Lower leg skin (tissue), 4 donors: ENCODE results near the gene OSBPL9. TPM values are rescaled to one million over a fixed set of nuclear protein-coding genes. Genes with fewer than 3 reads are reported as not detected.
"Not testable (repeated sequence)": the region's sequence is repeated elsewhere in the genome, so short reads cannot be mapped to it uniquely, and the experiment has no call there.

ENCODE experiments used
- DNase-seq, 2 donors: peaks; one replicate each; pipeline ENCODE4 v3.0.0-alpha.2; 2019; ENCODE audit warnings: low spot score in 2 of 2
- H3K4me3 ChIP-seq: fragments of 200-600 bp; sonication (generic); 2 replicates; pipeline ENCODE4 v1.5.1; 2017; ENCODE audit warnings: mild to moderate bottlenecking, low read depth; ENCODE audit not compliant: poor library complexity, severe bottlenecking
- POLR2A ChIP-seq, 2 donors: fragments of 450-650 bp; IDR thresholded peaks; one replicate each; pipeline ENCODE4 v1.6.1; 2016 to 2017; ENCODE audit warnings: antibody characterized with exemption in 2 of 2, mild to moderate bottlenecking in 1 of 2, moderate library complexity in 1 of 2
- WGBS, 2 donors: methylation state at CpG; one replicate each; pipeline ENCODE4 v1.1.5; 2018; 5-methylcytosine and 5-hydroxymethylcytosine counted together
- intact Hi-C: fragments of 100-400 bp; cut with DNase I; formaldehyde crosslinking; loops from one replicate; pipeline ENCODE4 v1.15.0; 2023; ENCODE audit warnings: low total_unique reads
- total RNA-seq, 4 donors: library from RNA; depleted of rRNA; stranded (reverse); fragments of >200 nt; gene quantifications; one replicate each; pipeline ENCODE4 v1.1.0, GENCODE V29; 2016
- TF ChIP-seq, protein P1 (sequence below), 3 donors: fragments of 450-650 bp; IDR thresholded peaks; one replicate each; pipeline ENCODE4 v1.5.1; 2016; ENCODE audit warnings: antibody characterized with exemption in 3 of 3, mild to moderate bottlenecking in 3 of 3, moderate library complexity in 2 of 3

OSBPL9 gene
- total RNA-seq, 4 donors from 2014 or later = 35.9 to 56.9 (median 46.9) TPM

DNA sequence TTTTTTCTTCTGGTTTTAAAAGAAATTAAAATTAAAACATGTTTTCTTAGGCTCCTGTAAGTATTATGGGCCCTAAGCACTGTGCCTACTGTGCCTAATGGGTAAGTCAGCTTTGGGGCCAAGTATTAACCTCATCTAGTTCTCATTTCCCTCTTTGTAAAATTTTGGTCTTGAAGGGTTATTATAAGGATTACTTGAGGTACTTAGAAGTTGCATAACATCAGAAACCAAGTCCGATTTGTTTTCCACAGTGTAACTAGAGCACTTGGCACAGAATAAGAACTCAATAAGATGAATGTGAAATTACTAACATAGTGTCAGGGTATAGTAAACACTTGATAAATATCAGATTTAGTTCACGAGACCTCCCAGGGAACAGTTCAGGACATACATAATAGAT is 16.4 kb upstream of the OSBPL9 start:
- H3K4me3 ChIP-seq = no peak overlapping the region
- TF ChIP-seq, protein P1, sequence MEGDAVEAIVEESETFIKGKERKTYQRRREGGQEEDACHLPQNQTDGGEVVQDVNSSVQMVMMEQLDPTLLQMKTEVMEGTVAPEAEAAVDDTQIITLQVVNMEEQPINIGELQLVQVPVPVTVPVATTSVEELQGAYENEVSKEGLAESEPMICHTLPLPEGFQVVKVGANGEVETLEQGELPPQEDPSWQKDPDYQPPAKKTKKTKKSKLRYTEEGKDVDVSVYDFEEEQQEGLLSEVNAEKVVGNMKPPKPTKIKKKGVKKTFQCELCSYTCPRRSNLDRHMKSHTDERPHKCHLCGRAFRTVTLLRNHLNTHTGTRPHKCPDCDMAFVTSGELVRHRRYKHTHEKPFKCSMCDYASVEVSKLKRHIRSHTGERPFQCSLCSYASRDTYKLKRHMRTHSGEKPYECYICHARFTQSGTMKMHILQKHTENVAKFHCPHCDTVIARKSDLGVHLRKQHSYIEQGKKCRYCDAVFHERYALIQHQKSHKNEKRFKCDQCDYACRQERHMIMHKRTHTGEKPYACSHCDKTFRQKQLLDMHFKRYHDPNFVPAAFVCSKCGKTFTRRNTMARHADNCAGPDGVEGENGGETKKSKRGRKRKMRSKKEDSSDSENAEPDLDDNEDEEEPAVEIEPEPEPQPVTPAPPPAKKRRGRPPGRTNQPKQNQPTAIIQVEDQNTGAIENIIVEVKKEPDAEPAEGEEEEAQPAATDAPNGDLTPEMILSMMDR (IDR thresholded peaks at IDR 0.05) = no peak
- TF ChIP-seq POLR2A (IDR thresholded peaks at IDR 0.05) = no peak
- WGBS, 2 donors = 65 to 67% methylated on average over 2 of the region's 2 CpGs

DNA sequence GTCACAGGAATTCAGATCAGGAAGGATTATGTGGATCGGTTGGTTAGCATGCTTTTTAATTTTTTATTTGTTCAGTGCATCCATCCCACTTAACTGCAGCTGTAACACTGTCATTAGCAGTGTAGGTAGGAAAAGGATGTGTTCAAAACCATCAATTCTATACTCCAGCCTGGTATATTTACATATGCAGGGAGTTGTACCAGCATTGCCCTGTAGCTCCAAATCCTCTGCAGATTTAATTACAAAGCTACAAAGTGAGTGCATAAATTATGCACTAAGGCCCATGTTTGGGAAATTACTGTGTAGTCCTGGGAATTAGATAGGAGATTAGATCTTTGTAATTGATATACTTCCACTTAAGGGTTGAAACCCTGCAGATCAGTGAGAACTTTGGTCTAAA is 15.9 kb upstream of the OSBPL9 start:
- TF ChIP-seq, protein P1 (IDR thresholded peaks at IDR 0.05) = no peak
- no peak for TF ChIP-seq POLR2A (IDR thresholded peaks at IDR 0.05)
- intact Hi-C loops = no loop called here
- no peak for DNase-seq
- no peak overlapping the region for H3K4me3 ChIP-seq
- WGBS, 2 donors = 68 to 87% methylated on average over 1 of the region's 1 CpG

More for the DNA sequence above, 16.4 kb upstream of the OSBPL9 start:
- intact Hi-C loops = no loop called here
- no peak for DNase-seq

GRCh38 chr1:51605961-51606723 is 10.8 kb upstream of the OSBPL9 start:
- intact Hi-C loops = no loop called here
- 82 to 84% methylated on average over 5 of the region's 5 CpGs for WGBS, 2 donors
- no peak overlapping the region for H3K4me3 ChIP-seq
- TF ChIP-seq, protein P1 (IDR thresholded peaks at IDR 0.05) = no peak
- no peak for TF ChIP-seq POLR2A (IDR thresholded peaks at IDR 0.05)
- no peak for DNase-seq

GRCh38 chr1:51607681-51608095 is 9.2 kb upstream of the OSBPL9 start:
- TF ChIP-seq, protein P1 (IDR thresholded peaks at IDR 0.05) = no peak
- TF ChIP-seq POLR2A (IDR thresholded peaks at IDR 0.05) = no peak
- no peak overlapping the region for H3K4me3 ChIP-seq
- peak in 1 of 2 donors; percentile 26 for DNase-seq
- intact Hi-C loops = no loop called here
- 58 to 67% methylated on average over 6 of the region's 6 CpGs for WGBS, 2 donors

DNA sequence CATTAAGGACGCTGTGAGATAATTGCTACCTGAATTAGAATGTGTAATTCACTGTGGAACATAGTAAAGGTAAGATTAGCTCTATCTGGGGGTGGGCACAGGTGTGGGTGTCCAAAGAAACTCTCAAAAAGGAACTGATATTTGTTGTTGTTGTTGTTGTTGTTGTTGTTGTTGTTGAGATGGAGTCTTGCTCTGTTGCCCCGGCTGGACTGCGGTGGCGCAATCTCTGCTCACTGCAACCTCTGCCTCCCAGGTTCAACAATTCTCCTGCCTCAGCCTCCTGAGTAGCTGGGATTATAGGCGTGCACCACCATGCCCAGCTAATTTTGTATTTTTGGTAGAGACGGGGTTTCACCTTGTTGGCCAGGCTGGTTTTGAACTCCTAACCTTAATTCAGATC is 6.8 kb upstream of the OSBPL9 start:
- H3K4me3 ChIP-seq, intact Hi-C loops: not testable (repeated sequence)
- 95 to 98% methylated on average over 6 of the region's 6 CpGs for WGBS, 2 donors

GRCh38 chr1:51610637-51611036 is 6.3 kb upstream of the OSBPL9 start:
- TF ChIP-seq POLR2A (IDR thresholded peaks at IDR 0.05) = no peak
- TF ChIP-seq, protein P1 (IDR thresholded peaks at IDR 0.05) = no peak

More for the DNA sequence above, 6.8 kb upstream of the OSBPL9 start:
- DNase-seq = not testable (repeated sequence)

More at GRCh38 chr1:51610637-51611036, 6.3 kb upstream of the OSBPL9 start:
- WGBS, 2 donors = 93 to 94% methylated on average over 4 of the region's 4 CpGs
- H3K4me3 ChIP-seq = no peak overlapping the region
- no peak for DNase-seq
- intact Hi-C loops = no loop called here
